ENCODE data around the gene SFXN5. TPM values are rescaled to one million over a fixed set of nuclear protein-coding genes. Genes with fewer than 3 reads are reported as not detected.

The SFXN5 gene
- polyA plus RNA-seq, 1 donor (not counting 4 experiments of a cell fraction or from before 2014, with no cell fraction given) = 6.3 TPM

- no peak overlapping the region for H3K4me2 ChIP-seq (ENCODE audit: control insufficient read depth, extremely low read depth, insufficient read depth, low read depth, low read length)
- no peak overlapping the region for H2AFZ ChIP-seq (ENCODE audit: control insufficient read depth, low read length)
- DNase-seq (ENCODE audit: low read depth, low spot score) (no peak), FAIRE-seq (no peak)
- dilution Hi-C loops (cut with MboI; ENCODE audit: extremely low pct_ligation_motif_present, low sequenced_read_pairs) = no loop called here
- H3K9me1 ChIP-seq (ENCODE audit: control insufficient read depth, extremely low read depth, insufficient read depth, low read length) = no peaks in the 10 kb centered on the region
- TF ChIP-seq CTCF (optimal IDR thresholded peaks at IDR 0.05 in 1 of 3, IDR thresholded peaks at IDR 0.05 in 1 of 3, conservative IDR thresholded peaks at IDR 0.05 in 1 of 3; ENCODE audit: extremely low read depth in 1 of 3, insufficient read depth in 2 of 3, low read length in 3 of 3) = no peak
- TF ChIP-seq EZH2 (IDR thresholded peaks at IDR 0.05; ENCODE audit: low read length) = no peak
- H3K4me1 ChIP-seq (ENCODE audit: control insufficient read depth, extremely low read depth, insufficient read depth, low read length) = no peaks in the 10 kb centered on the region
- no peaks in the 10 kb centered on the region for H3K79me2 ChIP-seq (ENCODE audit: control insufficient read depth, insufficient read depth, low read length)
- no peaks in the 10 kb centered on the region for H3K27me3 ChIP-seq (ENCODE audit: control insufficient read depth, extremely low read depth, insufficient read depth, low read length)
- no peak overlapping the region for H3K4me3 ChIP-seq (ENCODE audit: control insufficient read depth in 2 of 3, extremely low read depth in 1 of 3, insufficient read depth in 2 of 3, low read depth in 1 of 3, low read length in 3 of 3)
- H3K9ac ChIP-seq (ENCODE audit: control insufficient read depth, extremely low read depth, insufficient read depth, low read length) = no peak overlapping the region
- no peaks in the 10 kb centered on the region for H3K36me3 ChIP-seq (ENCODE audit: control insufficient read depth in 2 of 2, extremely low read depth in 1 of 2, insufficient read depth in 2 of 2, low read length in 2 of 2)
- no peak overlapping the region for H3K27ac ChIP-seq (ENCODE audit: control insufficient read depth, insufficient read depth, low read length)
- H4K20me1 ChIP-seq (ENCODE audit: control insufficient read depth, extremely low read depth, insufficient read depth, low read length) = no peaks in the 10 kb centered on the region
- no peaks in the 10 kb centered on the region for H3K9me3 ChIP-seq (ENCODE audit: control insufficient read depth, low read depth, low read length)
These were observed 73.3 kb downstream of the SFXN5 start for GRCh38 chr2:72998234-72998651.

GRCh38 chr2:72996117-72996502 lies 75.4 kb downstream of the SFXN5 start:
- no peak overlapping the region for H3K4me2 ChIP-seq (ENCODE audit: control insufficient read depth, extremely low read depth, insufficient read depth, low read depth, low read length)
- no peak overlapping the region for H2AFZ ChIP-seq (ENCODE audit: control insufficient read depth, low read length)
- no peaks in the 10 kb centered on the region for H3K27me3 ChIP-seq (ENCODE audit: control insufficient read depth, extremely low read depth, insufficient read depth, low read length)
- no peaks in the 10 kb centered on the region for H3K9me3 ChIP-seq (ENCODE audit: control insufficient read depth, low read depth, low read length)
- H3K27ac ChIP-seq (ENCODE audit: control insufficient read depth, insufficient read depth, low read length) = no peak overlapping the region
- no peaks in the 10 kb centered on the region for H3K36me3 ChIP-seq (ENCODE audit: control insufficient read depth in 2 of 2, extremely low read depth in 1 of 2, insufficient read depth in 2 of 2, low read length in 2 of 2)
- no peaks in the 10 kb centered on the region for H4K20me1 ChIP-seq (ENCODE audit: control insufficient read depth, extremely low read depth, insufficient read depth, low read length)
- FAIRE-seq = no peak
- no peaks in the 10 kb centered on the region for H3K79me2 ChIP-seq (ENCODE audit: control insufficient read depth, insufficient read depth, low read length)
- H3K9me1 ChIP-seq (ENCODE audit: control insufficient read depth, extremely low read depth, insufficient read depth, low read length) = no peaks in the 10 kb centered on the region
- no peak overlapping the region for H3K9ac ChIP-seq (ENCODE audit: control insufficient read depth, extremely low read depth, insufficient read depth, low read length)
- TF ChIP-seq EZH2 (IDR thresholded peaks at IDR 0.05; ENCODE audit: low read length) (no peak), CTCF (optimal IDR thresholded peaks at IDR 0.05 in 1 of 3, IDR thresholded peaks at IDR 0.05 in 1 of 3, conservative IDR thresholded peaks at IDR 0.05 in 1 of 3; ENCODE audit: extremely low read depth in 1 of 3, insufficient read depth in 2 of 3, low read length in 3 of 3) (no peak)
- no peak for DNase-seq (ENCODE audit: low read depth, low spot score)
- no peaks in the 10 kb centered on the region for H3K4me1 ChIP-seq (ENCODE audit: control insufficient read depth, extremely low read depth, insufficient read depth, low read length)
- dilution Hi-C loops (cut with MboI; ENCODE audit: extremely low pct_ligation_motif_present, low sequenced_read_pairs) = no loop called here
- no peak overlapping the region for H3K4me3 ChIP-seq (ENCODE audit: control insufficient read depth in 2 of 3, extremely low read depth in 1 of 3, insufficient read depth in 2 of 3, low read depth in 1 of 3, low read length in 3 of 3)
